Activated T-cell treated with anti-CD3 and anti-CD28 coated beads, Interleukin-2, amount 50 U/mL, for 4 hours (primary cell): Measurements from ENCODE around the gene FAF2. TPM values are rescaled to one million over a fixed set of nuclear protein-coding genes. Genes with fewer than 3 reads are reported as not detected.

ENCODE experiments used
- ATAC-seq, 2 donors: fragments of 200-7000 bp; cut with Tn5 transposase; one replicate each; pipeline ENCODE4 v1.10.0; 2021
- DNase-seq: peaks from one replicate; pipeline ENCODE4 v3.0.0-alpha.2; 2020
- H3K27me3 Mint-ChIP-seq: one replicate; pipeline ENCODE4 v1.8.0; 2021; ENCODE audit warnings: low read depth, mixed read lengths
- H3K36me3 Mint-ChIP-seq: one replicate; pipeline ENCODE4 v1.8.0; 2022; ENCODE audit warnings: mixed read lengths; ENCODE audit not compliant: insufficient read depth
- H3K4me1 Mint-ChIP-seq: one replicate; pipeline ENCODE4 v1.8.0; 2021; ENCODE audit warnings: low read depth, mixed read lengths
- H3K4me3 Mint-ChIP-seq: one replicate; pipeline ENCODE4 v1.8.0; 2021; ENCODE audit warnings: mild to moderate bottlenecking, moderate library complexity, mixed read lengths
- H3K9me3 Mint-ChIP-seq: one replicate; pipeline ENCODE4 v1.8.0; 2021; ENCODE audit warnings: mixed read lengths
- total RNA-seq, 3 donors: library from RNA; stranded (reverse); gene quantifications; one replicate each; pipeline ENCODE4 v1.2.1, GENCODE V29; 2021

The FAF2 gene
- total RNA-seq, 3 donors from 2014 or later, result 43.0 to 50.1 (median 43.2) TPM

- DNase-seq (no peak), ATAC-seq (no peak)
- H3K36me3 Mint-ChIP-seq, result no peaks in the 10 kb centered on the region
- peaks cover 18% of the 10 kb centered on the region for H3K4me1 Mint-ChIP-seq
- H3K27me3 Mint-ChIP-seq, result no peaks in the 10 kb centered on the region
- H3K9me3 Mint-ChIP-seq, result no peaks in the 10 kb centered on the region
- no peak overlapping the region for H3K4me3 Mint-ChIP-seq
Observed at GRCh38 chr5:176519810-176520720, 71.9 kb downstream of the FAF2 start.

- H3K9me3 Mint-ChIP-seq, result no peaks in the 10 kb centered on the region
- ATAC-seq, result no peak
- DNase-seq, result no peak
- no peaks in the 10 kb centered on the region for H3K27me3 Mint-ChIP-seq
- H3K4me1 Mint-ChIP-seq, result peaks cover 14% of the 10 kb centered on the region
- no peak overlapping the region for H3K4me3 Mint-ChIP-seq
- H3K36me3 Mint-ChIP-seq, result peaks cover 3% of the 10 kb centered on the region
Observed at GRCh38 chr5:176521286-176521685, 73.1 kb downstream of the FAF2 start.

GRCh38 chr5:176521699-176522263 lies 73.6 kb downstream of the FAF2 start:
- no peak for DNase-seq
- H3K4me3 Mint-ChIP-seq, result no peak overlapping the region
- H3K4me1 Mint-ChIP-seq, result peaks cover 14% of the 10 kb centered on the region
- no peak for ATAC-seq
- H3K9me3 Mint-ChIP-seq, result no peaks in the 10 kb centered on the region
- H3K36me3 Mint-ChIP-seq, result peaks cover 3% of the 10 kb centered on the region
- no peaks in the 10 kb centered on the region for H3K27me3 Mint-ChIP-seq

GRCh38 chr5:176524138-176524537 lies 76.0 kb downstream of the FAF2 start:
- DNase-seq (no peak), ATAC-seq (no peak)
- Mint-ChIP-seq H3K9me3 (no peaks in the 10 kb centered on the region), H3K27me3 (no peaks in the 10 kb centered on the region), H3K4me1 (peaks cover 12% of the 10 kb centered on the region), H3K4me3 (no peak overlapping the region), H3K36me3 (peaks cover 3% of the 10 kb centered on the region)

- ATAC-seq (no peak), DNase-seq (no peak)
- no peaks in the 10 kb centered on the region for H3K27me3 Mint-ChIP-seq
- peaks cover 6% of the 10 kb centered on the region for H3K36me3 Mint-ChIP-seq
- no peak overlapping the region for H3K4me3 Mint-ChIP-seq
- no peaks in the 10 kb centered on the region for H3K9me3 Mint-ChIP-seq
- peaks cover 18% of the 10 kb centered on the region for H3K4me1 Mint-ChIP-seq
Observed at GRCh38 chr5:176524987-176525386, 76.8 kb downstream of the FAF2 start.

GRCh38 chr5:176525677-176526076 lies 77.5 kb downstream of the FAF2 start:
- no peak for ATAC-seq
- Mint-ChIP-seq H3K36me3 (peaks cover 6% of the 10 kb centered on the region), H3K4me1 (peaks cover 18% of the 10 kb centered on the region)

GRCh38 chr5:176526462-176526861 lies 78.3 kb downstream of the FAF2 start:
- Mint-ChIP-seq H3K36me3 (peaks cover 10% of the 10 kb centered on the region), H3K27me3 (no peaks in the 10 kb centered on the region), H3K4me3 (no peak overlapping the region), H3K9me3 (no peaks in the 10 kb centered on the region), H3K4me1 (peaks cover 24% of the 10 kb centered on the region)
- ATAC-seq, result no peak
- DNase-seq, result no peak

More at GRCh38 chr5:176525677-176526076, 77.5 kb downstream of the FAF2 start:
- no peaks in the 10 kb centered on the region for H3K9me3 Mint-ChIP-seq
- no peaks in the 10 kb centered on the region for H3K27me3 Mint-ChIP-seq
- H3K4me3 Mint-ChIP-seq, result no peak overlapping the region
- DNase-seq, result no peak

GRCh38 chr5:176527246-176528222 lies 79.3 kb downstream of the FAF2 start:
- H3K36me3 Mint-ChIP-seq, result peaks cover 10% of the 10 kb centered on the region
- DNase-seq, result no peak
- peaks cover 25% of the 10 kb centered on the region for H3K4me1 Mint-ChIP-seq
- H3K27me3 Mint-ChIP-seq, result no peaks in the 10 kb centered on the region
- no peak for ATAC-seq
- no peaks in the 10 kb centered on the region for H3K9me3 Mint-ChIP-seq
- no peak overlapping the region for H3K4me3 Mint-ChIP-seq

- DNase-seq, result no peak
- peaks cover 28% of the 10 kb centered on the region for H3K4me1 Mint-ChIP-seq
Observed at GRCh38 chr5:176528301-176528700, 80.1 kb downstream of the FAF2 start.

GRCh38 chr5:176528761-176529115 lies 80.6 kb downstream of the FAF2 start:
- DNase-seq, result no peak
- Mint-ChIP-seq H3K27me3 (no peaks in the 10 kb centered on the region), H3K4me3 (no peak overlapping the region), H3K4me1 (peaks cover 30% of the 10 kb centered on the region), H3K9me3 (no peaks in the 10 kb centered on the region), H3K36me3 (peaks cover 10% of the 10 kb centered on the region)
- ATAC-seq, result no peak

More at GRCh38 chr5:176528301-176528700, 80.1 kb downstream of the FAF2 start:
- Mint-ChIP-seq H3K36me3 (peaks cover 10% of the 10 kb centered on the region), H3K4me3 (no peak overlapping the region), H3K9me3 (no peaks in the 10 kb centered on the region), H3K27me3 (no peaks in the 10 kb centered on the region)
- ATAC-seq, result no peak

- Mint-ChIP-seq H3K36me3 (peaks cover 10% of the 10 kb centered on the region), H3K4me1 (peaks cover 35% of the 10 kb centered on the region), H3K27me3 (no peaks in the 10 kb centered on the region), H3K9me3 (no peaks in the 10 kb centered on the region), H3K4me3 (no peak overlapping the region)
- ATAC-seq (no peak), DNase-seq (no peak)
Observed at GRCh38 chr5:176529116-176529740, 81.0 kb downstream of the FAF2 start.

GRCh38 chr5:176529741-176530141 lies 81.6 kb downstream of the FAF2 start:
- ATAC-seq (peak in 1 of 2 donors; percentile 20), DNase-seq (no peak)
- H3K4me3 Mint-ChIP-seq, result peak overlapping the region; percentile 45
- peaks cover 40% of the 10 kb centered on the region for H3K4me1 Mint-ChIP-seq
- H3K9me3 Mint-ChIP-seq, result no peaks in the 10 kb centered on the region
- H3K27me3 Mint-ChIP-seq, result no peaks in the 10 kb centered on the region
- peaks cover 10% of the 10 kb centered on the region for H3K36me3 Mint-ChIP-seq

- no peaks in the 10 kb centered on the region for H3K27me3 Mint-ChIP-seq
- peak overlapping the region; percentile 16 for H3K4me3 Mint-ChIP-seq
- DNase-seq (no peak), ATAC-seq (no peak)
- H3K4me1 Mint-ChIP-seq, result peaks cover 46% of the 10 kb centered on the region
- H3K9me3 Mint-ChIP-seq, result no peaks in the 10 kb centered on the region
- H3K36me3 Mint-ChIP-seq, result peaks cover 7% of the 10 kb centered on the region
Observed at GRCh38 chr5:176530393-176530982, 82.3 kb downstream of the FAF2 start.
